GM06990 (cell line): Measurements from ENCODE around the gene LEMD3.

Source experiments
- DNase-seq: peaks from one replicate; pipeline ENCODE4 v3.0.0-alpha.2; 2011; ENCODE audit not compliant: insufficient read length; ENCODE audit errors: extremely low read depth
- H3K27me3 ChIP-seq: replicated peaks from 2 replicates; pipeline ENCODE4 v1.6.0; 2011; ENCODE audit warnings: low read length; ENCODE audit not compliant: control insufficient read depth, insufficient read depth
- H3K36me3 ChIP-seq: 2 replicates; pipeline ENCODE4 v1.5.1; 2011; ENCODE audit warnings: low read length; ENCODE audit not compliant: control insufficient read depth, insufficient read depth
- H3K4me3 ChIP-seq: replicated peaks from 2 replicates; pipeline ENCODE4 v1.5.1; 2011; ENCODE audit warnings: low read depth, mild to moderate bottlenecking, control low read depth, low read length
- CTCF ChIP-seq: IDR thresholded peaks from 2 replicates; pipeline ENCODE4 v1.5.1; 2011; ENCODE audit warnings: low read length, control low read depth, mild to moderate bottlenecking, inconsistent platforms; ENCODE audit not compliant: insufficient read depth, poor library complexity, severe bottlenecking

LEMD3 gene

GRCh38 chr12:65195387-65196055 is 26.1 kb downstream of the LEMD3 start:
- Histone ChIP-seq H3K36me3 (peaks cover 2% of the 10 kb centered on the region), H3K27me3 (no peaks in the 10 kb centered on the region), H3K4me3 (no peak overlapping the region)
- no peak for TF ChIP-seq CTCF
- DNase-seq: no peak

- H3K4me3 ChIP-seq: no peak overlapping the region
- no peaks in the 10 kb centered on the region; the same call in 1 of the 2 replicates for H3K36me3 ChIP-seq
- no peak for DNase-seq
- TF ChIP-seq CTCF: no peak
- no peaks in the 10 kb centered on the region for H3K27me3 ChIP-seq
Measured at GRCh38 chr12:65196762-65197567, 27.6 kb downstream of the LEMD3 start.

GRCh38 chr12:65199604-65200003 is 30.2 kb downstream of the LEMD3 start:
- Histone ChIP-seq H3K36me3 (no peaks in the 10 kb centered on the region), H3K4me3 (no peak overlapping the region), H3K27me3 (no peaks in the 10 kb centered on the region)
- no peak for DNase-seq
- TF ChIP-seq CTCF: no peak

GRCh38 chr12:65200007-65200665 is 30.8 kb downstream of the LEMD3 start:
- H3K27me3 ChIP-seq: no peaks in the 10 kb centered on the region
- no peak for DNase-seq
- no peak for TF ChIP-seq CTCF
- H3K36me3 ChIP-seq: no peaks in the 10 kb centered on the region
- H3K4me3 ChIP-seq: no peak overlapping the region

- Histone ChIP-seq H3K4me3 (no peak overlapping the region), H3K36me3 (no peaks in the 10 kb centered on the region), H3K27me3 (no peaks in the 10 kb centered on the region)
- TF ChIP-seq CTCF: no peak
- DNase-seq: no peak
Measured at GRCh38 chr12:65203376-65203775, 34.0 kb downstream of the LEMD3 start.
